DMS114 treated with DMSO at 0.1 percent for 48 hours (cell line): Measurements from ENCODE around the gene ZNF267.
"Not testable (repeated sequence)": the region's sequence is repeated elsewhere in the genome, so short reads cannot be mapped to it uniquely, and the experiment has no call there.

Source experiments
- DNase-seq: peaks from one replicate; lab custom pipeline; 2025; ENCODE audit not compliant: unreplicated experiment; lab: John Stamatoyannopoulos, UW

ZNF267 gene

DNA sequence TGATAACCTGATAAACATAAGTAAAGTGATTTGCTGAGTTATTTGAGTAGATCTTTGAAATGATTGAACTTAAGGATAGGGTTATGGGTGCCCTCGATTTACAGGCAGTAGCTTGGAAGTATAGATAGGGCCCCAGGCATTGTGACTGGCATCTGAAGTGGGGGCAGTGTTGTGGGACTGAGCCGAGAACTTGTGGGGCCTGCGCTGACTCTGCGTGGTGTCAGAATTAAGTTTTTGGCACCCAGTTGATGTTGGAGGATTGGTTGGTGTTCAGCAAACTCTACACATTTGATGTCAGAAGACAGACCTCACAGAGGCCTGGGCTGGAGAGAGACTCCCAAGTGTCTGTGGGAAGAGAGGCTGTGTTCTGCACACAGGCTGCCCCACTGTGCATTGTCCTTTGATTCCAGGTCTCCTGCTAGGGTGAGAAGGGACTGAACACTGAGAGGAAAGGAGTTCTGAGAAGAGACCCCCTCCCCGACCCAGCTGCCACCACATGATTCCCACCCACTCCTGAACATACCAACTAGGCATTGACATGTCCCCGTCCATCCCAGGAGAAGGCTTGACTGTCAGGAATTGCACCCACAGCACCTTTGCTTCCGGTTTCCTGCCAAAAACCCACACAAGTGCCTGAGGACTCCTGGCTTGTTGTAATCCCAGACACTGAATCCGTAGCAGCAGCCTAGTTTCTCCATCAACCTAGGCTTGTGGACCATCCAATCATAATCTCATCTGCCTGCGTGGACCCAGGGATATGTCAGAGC lies 4.5 kb downstream of the ZNF267 start:
- no peak for DNase-seq

DNA sequence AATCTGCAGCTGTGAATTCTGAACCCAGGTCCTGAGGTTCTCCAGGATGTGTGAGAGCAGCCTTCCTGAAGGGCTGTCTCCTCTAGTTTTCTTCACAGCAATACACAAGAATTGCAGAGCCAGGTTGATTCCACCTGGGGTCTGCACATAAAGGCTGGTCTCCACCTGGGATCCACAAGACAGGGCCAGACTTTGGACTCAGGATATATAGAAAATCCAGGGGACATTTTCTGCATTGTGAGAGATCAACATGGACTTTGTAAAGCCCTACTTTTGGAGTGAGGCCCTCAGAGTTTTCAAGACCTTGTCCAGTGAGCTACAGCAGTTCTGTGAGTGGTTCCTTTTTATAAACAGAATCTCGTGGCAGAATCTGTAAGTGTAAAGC lies 6.3 kb downstream of the ZNF267 start:
- DNase-seq, result no peak

DNA sequence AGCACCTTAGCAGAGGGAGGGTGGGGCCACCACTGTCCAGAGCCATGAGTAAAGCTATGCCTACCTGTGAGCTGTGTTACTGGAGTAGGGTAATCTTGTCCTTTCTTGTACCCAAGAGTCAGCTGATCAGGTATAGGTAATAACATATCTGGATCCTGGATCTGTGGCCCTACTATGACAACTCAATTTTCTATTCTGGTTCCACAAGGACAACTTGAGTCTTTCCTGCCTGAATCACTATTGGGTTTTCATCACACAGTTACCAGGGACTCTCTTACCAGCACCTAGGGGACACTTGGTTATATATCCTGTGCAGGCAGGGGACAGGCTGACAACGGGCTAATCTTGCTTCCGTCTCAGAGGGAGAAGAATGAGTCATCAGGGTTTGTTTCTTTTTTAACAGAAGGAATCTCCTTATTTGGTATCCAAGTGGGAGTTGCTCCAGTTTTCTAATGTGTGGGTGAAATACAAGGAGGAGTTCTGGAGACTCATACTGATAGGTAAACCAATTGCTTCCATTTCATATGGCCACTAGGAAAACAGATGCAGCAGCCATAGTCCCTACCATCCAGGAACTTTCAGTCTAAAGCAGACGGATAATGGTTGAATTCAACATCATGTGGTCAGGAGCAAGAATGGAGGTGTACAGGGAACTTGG lies 6.8 kb downstream of the ZNF267 start:
- no peak for DNase-seq

DNA sequence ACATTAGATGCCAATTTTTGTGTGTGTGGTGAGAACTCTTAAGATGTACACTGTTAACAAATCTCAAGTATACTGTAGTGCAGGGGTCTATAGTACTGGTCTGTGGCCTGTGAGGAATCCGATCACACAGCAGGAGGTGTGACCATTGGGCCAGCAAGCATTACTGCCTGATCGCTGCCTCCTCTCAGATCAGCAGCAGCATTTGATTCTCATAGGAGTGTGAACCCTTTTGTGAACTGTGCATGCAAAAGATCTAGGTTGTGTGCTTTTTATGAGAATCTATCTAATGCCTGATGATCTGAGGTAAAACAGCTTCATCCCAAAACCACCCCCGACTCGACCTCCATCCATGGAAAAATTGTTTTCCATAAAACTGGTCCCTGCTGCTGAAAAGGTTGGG lies 12.6 kb downstream of the ZNF267 start:
- DNase-seq, result no peak

DNA sequence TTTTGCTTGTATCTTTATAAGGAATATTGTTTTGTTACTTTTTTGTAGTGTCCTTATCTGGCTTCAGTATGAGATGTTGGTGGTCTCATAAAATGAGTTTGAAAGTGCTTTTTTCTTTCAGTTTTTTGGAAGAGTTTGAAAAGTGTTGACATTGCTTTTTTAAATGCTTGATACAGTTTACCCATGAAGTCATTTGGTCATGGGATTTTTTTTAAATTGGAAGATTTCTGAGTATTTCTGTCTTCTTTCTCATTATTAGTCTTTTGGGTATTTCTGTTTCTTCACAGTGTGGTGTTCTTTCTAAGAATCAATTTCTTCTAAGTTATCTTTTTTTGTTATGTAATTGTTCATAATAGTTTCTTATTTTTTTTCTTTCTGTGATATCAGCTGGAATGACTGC lies 15.1 kb downstream of the ZNF267 start:
- DNase-seq, result no peak

DNA sequence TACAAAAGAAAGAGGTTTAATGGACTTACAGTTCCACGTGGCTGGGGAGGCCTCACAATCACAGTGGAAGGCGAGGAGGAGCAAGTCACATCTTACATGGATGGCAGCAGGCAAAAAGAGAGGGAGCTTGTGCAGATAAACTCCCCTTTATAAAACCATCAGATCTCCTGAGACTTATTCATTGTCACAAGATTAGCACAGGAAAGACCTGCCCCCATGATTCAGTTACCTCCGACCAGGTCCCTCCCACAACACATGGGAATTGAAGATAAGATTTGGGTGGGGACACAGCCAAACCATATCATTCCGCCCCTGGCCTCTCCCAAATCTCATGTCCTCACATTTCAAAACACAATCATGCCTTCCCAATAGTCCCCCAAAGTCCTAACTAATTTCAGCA lies 18.5 kb downstream of the ZNF267 start:
- DNase-seq, result not testable (repeated sequence)

DNA sequence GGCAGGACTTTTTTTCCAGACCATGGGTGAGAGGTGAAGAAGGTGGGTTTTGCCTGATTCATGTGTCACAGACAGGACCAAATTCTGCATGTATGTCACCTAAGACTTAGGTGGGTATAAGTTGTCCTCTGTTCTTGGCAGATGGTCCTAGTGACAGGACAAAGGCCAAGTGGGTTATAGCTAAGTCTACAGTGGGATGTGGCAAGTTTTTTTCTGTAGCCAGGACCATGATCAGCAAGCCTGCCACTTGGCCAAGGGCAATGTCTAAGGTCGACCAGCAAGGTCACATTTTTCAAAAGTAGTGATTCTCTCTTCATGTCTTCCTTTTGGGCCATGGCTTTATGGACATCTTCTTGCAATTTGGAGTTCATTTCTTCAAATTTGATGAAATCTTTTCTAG lies 20.2 kb downstream of the ZNF267 start:
- DNase-seq, result no peak

DNA sequence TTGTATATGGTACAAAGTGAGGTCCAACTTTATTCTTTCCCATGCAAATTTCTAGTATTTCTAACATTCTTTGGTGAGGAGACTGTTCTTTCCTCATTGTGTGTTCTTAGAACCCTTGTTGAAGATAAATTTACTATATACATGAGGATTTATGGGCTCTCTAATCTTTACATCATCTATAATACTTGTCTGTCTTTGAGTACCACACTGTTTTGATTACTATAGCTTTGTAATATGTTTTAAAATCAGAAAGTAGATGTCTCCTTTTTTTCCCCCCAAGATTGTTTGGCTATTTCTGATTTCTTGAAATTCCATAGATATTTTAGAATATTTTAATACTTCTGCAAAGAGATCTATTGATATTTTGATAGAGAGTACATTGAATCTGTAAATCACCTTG lies 23.7 kb downstream of the ZNF267 start:
- DNase-seq, result no peak

DNA sequence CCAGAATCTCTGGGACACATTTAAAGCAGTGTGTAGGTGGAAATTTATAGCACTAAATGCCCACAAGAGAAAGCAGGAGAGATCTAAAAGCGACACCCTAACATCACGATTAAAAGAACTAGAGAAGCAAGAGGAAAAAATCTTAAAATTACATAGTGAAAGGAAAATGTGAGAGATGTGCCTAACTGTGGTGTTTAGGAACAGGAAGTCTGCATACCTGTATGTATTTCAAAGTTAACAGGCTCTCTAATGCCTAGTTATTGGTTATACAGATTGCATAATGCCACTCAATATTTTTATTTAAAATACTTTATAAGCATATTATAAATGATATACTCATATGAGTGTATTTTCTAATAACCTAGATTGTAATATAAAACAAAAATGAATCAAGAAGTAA lies 25.9 kb downstream of the ZNF267 start:
- DNase-seq, result no peak

DNA sequence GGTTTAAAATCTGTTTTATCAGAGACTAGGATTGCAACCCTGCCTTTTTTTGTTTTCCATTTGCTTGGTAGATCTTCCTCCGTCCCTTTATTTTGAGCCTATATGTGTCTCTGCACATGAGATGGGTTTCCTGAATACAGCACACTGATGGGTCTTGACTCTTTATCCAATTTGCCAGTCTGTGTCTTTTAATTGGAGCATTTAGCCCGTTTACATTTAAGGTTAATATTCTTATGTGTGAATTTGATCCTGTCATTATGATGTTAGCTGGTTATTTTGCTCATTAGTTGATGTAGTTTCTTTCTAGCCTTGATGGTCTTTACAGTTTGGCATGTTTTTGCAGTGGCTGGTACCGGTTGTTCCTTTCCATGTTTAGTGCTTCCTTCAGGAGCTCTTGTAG lies 31.0 kb downstream of the ZNF267 start:
- not testable (repeated sequence) for DNase-seq

DNA sequence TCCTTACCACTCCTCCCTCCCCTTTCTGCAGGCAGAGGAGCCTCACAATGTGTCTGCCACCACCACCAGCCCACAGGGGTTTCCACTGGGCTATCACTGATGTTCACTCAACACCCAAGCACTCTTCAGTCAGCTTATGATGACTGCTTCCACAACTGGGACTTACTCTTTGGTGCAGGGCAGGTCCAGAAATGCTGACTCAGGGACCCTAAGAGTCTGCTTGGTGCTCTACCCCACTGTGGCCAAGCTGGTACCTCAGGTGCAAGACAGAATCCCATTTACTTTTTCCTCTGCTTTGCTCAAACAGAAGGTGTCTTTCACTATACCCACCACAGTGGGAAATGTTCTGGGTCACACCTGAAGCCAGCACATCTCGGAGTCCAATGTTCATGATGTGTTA lies 40.1 kb downstream of the ZNF267 start:
- no peak for DNase-seq

DNA sequence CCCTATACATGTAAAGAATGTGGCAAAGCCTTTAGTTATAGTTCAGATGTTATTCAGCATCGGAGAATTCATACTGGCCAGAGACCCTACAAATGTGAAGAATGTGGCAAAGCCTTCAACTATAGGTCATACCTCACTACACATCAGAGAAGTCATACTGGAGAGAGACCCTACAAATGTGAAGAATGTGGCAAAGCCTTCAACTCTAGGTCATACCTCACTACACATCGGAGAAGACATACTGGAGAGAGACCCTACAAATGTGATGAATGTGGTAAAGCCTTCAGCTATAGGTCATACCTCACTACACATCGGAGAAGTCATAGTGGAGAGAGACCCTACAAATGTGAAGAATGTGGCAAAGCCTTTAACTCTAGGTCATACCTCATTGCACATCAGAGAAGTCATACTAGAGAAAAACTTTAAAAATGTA lies 42.5 kb downstream of the ZNF267 start:
- DNase-seq, result no peak

DNA sequence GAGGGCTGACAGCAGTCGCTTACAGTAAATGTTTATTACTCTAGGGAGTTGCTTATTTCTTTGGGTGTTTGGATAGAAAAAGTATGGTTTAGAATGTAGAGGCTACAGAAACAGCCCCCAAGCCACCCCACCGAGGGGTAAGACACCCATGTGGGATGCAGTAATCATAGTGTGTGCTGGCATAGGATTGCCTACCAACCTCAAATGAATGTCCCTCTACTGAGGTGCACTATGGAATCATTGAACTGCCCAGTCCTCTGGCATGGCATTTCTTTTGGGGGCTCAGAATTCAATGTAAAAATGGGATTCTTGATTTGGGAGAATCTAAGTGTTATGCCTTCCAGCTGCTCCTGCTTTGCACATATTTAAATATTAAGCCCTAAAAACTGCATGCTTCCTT lies 46.8 kb downstream of the ZNF267 start:
- DNase-seq, result no peak

DNA sequence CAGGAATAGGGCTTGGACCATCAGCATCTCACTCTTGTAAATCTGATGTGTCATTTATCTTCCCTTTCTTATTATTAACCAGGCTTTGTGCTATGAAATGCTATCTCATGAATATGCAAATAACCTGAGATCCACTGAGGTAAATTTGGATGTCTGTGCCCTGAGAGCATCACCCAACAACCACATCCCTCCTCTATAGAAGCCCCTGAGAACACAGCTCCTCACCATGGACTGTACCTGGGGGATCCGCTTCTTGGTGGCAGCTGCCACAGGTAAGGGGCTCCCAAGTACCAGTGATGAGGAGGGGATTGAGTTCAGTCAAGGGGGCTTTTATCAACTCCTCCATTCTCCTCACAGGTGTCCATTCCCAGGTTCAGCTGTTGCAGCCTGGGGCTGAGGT lies 78.2 kb downstream of the ZNF267 start:
- not testable (repeated sequence) for DNase-seq

DNA sequence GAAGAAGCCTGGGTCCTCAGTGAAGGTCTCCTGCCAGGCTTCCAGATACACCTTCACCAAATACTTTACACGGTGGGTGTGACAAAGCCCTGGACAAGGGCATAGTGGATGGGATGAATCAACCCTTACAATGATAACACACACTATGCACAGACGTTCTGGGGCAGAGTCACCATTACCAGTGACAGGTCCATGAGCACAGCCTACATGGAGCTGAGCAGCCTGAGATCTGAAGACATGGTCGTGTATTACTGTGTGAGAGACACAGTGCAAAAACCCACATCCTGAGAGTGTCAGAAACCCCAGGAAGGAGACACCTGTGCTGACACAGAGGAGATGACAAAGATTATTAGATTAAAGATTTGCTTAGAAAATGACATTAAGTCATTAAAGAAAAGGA lies 78.6 kb downstream of the ZNF267 start:
- not testable (repeated sequence) for DNase-seq

DNA sequence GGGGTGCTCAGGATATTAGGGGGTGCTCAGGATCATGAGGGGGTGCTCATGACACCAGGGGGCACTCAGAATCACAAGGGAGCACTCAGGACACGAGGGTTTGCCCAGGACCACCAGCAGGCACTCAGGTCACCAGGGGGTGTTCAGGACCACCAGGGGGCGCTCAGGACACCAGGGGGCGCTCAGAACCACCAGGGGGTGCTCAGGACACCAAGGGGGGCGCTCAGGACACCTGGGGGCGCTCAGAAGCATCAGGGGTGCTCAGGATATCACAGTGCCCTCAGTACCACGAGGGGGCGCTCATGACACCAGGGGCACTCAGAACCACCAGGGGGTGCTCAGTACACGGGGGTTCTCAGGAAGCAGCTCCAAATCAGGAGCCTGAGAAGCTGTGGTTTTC lies 82.6 kb downstream of the ZNF267 start:
- not testable (repeated sequence) for DNase-seq

DNA sequence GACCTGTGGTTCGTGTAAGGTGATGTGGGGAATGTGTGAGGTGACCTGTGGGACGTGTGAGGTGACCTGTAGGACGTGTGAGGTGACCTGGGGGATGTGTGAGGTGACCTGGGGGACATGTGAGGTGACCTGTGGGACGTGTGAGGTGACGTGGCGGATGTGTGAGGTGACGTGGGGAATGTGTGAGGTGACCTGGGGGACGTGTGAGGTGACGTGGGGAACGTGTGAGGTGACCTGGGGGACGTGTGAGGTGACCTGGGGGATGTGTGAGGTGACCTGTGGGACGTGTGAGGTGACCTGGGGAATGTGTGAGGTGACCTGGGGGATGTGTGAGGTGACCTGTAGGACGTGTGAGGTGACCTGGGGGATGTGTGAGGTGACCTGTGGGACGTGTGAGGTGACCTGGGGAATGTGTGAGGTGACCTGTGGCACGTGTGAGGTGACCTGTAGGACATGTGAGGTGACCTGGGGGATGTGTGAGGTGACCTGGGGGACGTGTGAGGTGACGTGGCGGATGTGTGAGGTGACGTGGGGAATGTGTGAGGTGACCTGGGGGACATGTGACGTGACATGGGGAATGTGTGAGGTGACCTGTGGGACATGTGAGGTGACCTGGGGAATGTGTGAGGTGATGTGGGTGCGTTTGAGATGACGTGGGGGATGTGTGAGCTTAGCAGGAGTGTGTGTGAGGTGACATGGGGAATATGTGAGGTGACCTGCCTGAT lies 86.7 kb downstream of the ZNF267 start:
- DNase-seq, result not testable (repeated sequence)
